UCSD-AML1 (cell line): ENCODE data around the gene FOXL3.
"Not testable (repeated sequence)": the region's sequence is repeated elsewhere in the genome, so short reads cannot be mapped to it uniquely, and the experiment has no call there.

Experiments used
- DNase-seq: peaks from one replicate; lab custom pipeline; 2025; ENCODE audit not compliant: unreplicated experiment; lab: John Stamatoyannopoulos, UW

The FOXL3 gene

GRCh38 chr7:254337-255037 lies 35.5 kb upstream of the FOXL3 start:
- no peak for DNase-seq

- no peak for DNase-seq
These were observed 34.9 kb upstream of the FOXL3 start for GRCh38 chr7:255038-255435.

GRCh38 chr7:255721-256361 lies 34.1 kb upstream of the FOXL3 start:
- no peak for DNase-seq

GRCh38 chr7:256461-256940 lies 33.5 kb upstream of the FOXL3 start:
- no peak for DNase-seq

- DNase-seq, result no peak
These were observed 32.9 kb upstream of the FOXL3 start for GRCh38 chr7:256981-257646.

GRCh38 chr7:257647-257992 lies 32.4 kb upstream of the FOXL3 start:
- DNase-seq, result no peak

GRCh38 chr7:258476-259190 lies 31.3 kb upstream of the FOXL3 start:
- no peak for DNase-seq

- no peak for DNase-seq
These were observed 30.8 kb upstream of the FOXL3 start for GRCh38 chr7:259191-259505.

- no peak for DNase-seq
These were observed 30.1 kb upstream of the FOXL3 start for GRCh38 chr7:259751-260405.

GRCh38 chr7:260441-261281 lies 29.3 kb upstream of the FOXL3 start:
- no peak for DNase-seq

- no peak for DNase-seq
These were observed 28.4 kb upstream of the FOXL3 start for GRCh38 chr7:261341-262250.

- DNase-seq, result no peak
These were observed 27.8 kb upstream of the FOXL3 start for GRCh38 chr7:262251-262572.

GRCh38 chr7:262631-263311 lies 27.2 kb upstream of the FOXL3 start:
- DNase-seq, result not testable (repeated sequence)

- peak; percentile 7 for DNase-seq
These were observed 26.3 kb upstream of the FOXL3 start for GRCh38 chr7:263483-264351.

GRCh38 chr7:264541-265191 lies 25.3 kb upstream of the FOXL3 start:
- no peak for DNase-seq

GRCh38 chr7:265192-265997 lies 24.6 kb upstream of the FOXL3 start:
- no peak for DNase-seq
